HEK293 (cell line): ENCODE data around the gene AFDN.

Source experiments
- HOXC10 ChIP-seq: sonication (generic); formaldehyde crosslinking; IDR thresholded peaks from 2 replicates; pipeline ENCODE4 v1.8.1; 2023; ENCODE audit warnings: mild to moderate bottlenecking, missing genetic modification reagents
- SALL2 ChIP-seq: fragments of 450-650 bp; formaldehyde crosslinking; IDR thresholded peaks from 2 replicates; pipeline ENCODE4 v1.5.0; 2017; ENCODE audit warnings: missing biosample characterization, mild to moderate bottlenecking, missing genetic modification characterization, borderline replicate concordance
- ZNF501 ChIP-seq: fragments of 450-650 bp; formaldehyde crosslinking; IDR thresholded peaks from 2 replicates; pipeline ENCODE4 v1.5.1; 2016; ENCODE audit warnings: missing biosample characterization, missing genetic modification characterization
- TF ChIP-seq, protein P1 (sequence below): fragments of 450-650 bp; formaldehyde crosslinking; IDR thresholded peaks from 2 replicates; pipeline ENCODE4 v1.5.1; 2016; ENCODE audit warnings: missing biosample characterization, missing genetic modification characterization

DNA sequence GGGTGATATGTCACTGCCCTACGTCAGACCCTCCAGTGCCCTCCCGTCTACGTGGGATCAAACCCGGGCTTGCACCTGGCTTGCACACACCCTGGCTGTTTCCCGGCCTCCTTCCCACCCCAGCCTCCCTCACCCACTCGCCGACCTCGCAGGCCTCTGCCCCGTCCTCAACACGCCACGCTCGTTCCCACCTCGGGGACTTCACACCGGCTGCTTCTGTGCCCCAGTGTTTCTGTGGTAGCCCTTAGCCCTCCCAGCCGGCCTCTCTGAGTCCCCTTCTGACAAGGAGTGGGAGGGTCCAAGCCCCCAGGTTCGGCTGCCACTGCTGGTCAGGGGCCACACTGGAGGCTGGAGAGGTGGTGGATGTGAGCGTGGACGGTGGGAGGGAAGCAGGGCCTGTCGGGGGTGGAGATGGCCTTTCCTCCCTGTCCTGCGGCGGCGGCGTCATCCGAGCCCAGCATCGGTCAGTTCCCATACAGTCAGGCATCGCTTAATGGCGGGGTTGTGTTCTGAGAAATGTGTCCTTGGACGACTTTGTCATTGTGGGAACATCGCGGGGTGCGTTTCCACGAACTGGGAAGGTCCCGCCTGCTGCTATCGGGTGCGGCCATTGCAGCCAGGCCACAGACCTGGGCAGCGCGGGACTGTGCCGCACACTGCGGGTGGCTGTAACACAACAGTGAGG lies 159.3 kb downstream of the AFDN start:
- TF ChIP-seq, protein P1, sequence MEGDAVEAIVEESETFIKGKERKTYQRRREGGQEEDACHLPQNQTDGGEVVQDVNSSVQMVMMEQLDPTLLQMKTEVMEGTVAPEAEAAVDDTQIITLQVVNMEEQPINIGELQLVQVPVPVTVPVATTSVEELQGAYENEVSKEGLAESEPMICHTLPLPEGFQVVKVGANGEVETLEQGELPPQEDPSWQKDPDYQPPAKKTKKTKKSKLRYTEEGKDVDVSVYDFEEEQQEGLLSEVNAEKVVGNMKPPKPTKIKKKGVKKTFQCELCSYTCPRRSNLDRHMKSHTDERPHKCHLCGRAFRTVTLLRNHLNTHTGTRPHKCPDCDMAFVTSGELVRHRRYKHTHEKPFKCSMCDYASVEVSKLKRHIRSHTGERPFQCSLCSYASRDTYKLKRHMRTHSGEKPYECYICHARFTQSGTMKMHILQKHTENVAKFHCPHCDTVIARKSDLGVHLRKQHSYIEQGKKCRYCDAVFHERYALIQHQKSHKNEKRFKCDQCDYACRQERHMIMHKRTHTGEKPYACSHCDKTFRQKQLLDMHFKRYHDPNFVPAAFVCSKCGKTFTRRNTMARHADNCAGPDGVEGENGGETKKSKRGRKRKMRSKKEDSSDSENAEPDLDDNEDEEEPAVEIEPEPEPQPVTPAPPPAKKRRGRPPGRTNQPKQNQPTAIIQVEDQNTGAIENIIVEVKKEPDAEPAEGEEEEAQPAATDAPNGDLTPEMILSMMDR (tag by site-specific recombination), result no peak
- TF ChIP-seq HOXC10 (CRISPR knock-in tag) (no peak), ZNF501 (no peak), SALL2 (no peak)
